H1 (cell line): Measurements from ENCODE around the gene IFI27L1. TPM values are rescaled to one million over a fixed set of nuclear protein-coding genes. Genes with fewer than 3 reads are reported as not detected.

ENCODE experiments used
- CTCF ChIA-PET: fragments of 300-600 bp; sonication (Branson Sonifier 250); formaldehyde crosslinking; loops from one replicate; lab custom pipeline; 2021; ENCODE audit not compliant: partially characterized antibody; lab: Charles Lee
- POLR2A ChIA-PET: fragments of 300-600 bp; sonication (Branson Sonifier 250); formaldehyde crosslinking; loops from one replicate; lab custom pipeline; 2021; ENCODE audit warnings: inconsistent platforms; ENCODE audit not compliant: partially characterized antibody; lab: Charles Lee
- DNase-seq, 2 experiments: peaks; one replicate each; pipeline versions ENCODE4 v3.0.0 to v3.0.0-alpha.2; 2010 to 2022; ENCODE audit warnings: low spot score in 2 of 2, low read depth in 1 of 2, mixed read lengths in 1 of 2
- FAIRE-seq: peaks from 2 replicates; lab custom pipeline; 2011; peaks lifted over from hg19 to GRCh38; lab: Jason Lieb, UNC
- H2AFZ ChIP-seq: 2 replicates; pipeline ENCODE4 v1.8.1; 2012; ENCODE audit warnings: low read length, inconsistent platforms
- H2AK5ac ChIP-seq: 2 replicates; pipeline ENCODE4 v1.6.1; 2013; ENCODE audit warnings: low read depth, low read length
- H2BK120ac ChIP-seq: replicated peaks from 2 replicates; pipeline ENCODE3; 2013; ENCODE audit warnings: low read depth, low read length, inconsistent platforms
- H2BK12ac ChIP-seq: 2 replicates; pipeline ENCODE4 v1.6.1; 2013; ENCODE audit warnings: low read depth, low read length
- H2BK15ac ChIP-seq: 2 replicates; pipeline ENCODE4 v1.6.1; 2013; ENCODE audit warnings: low read length
- H2BK20ac ChIP-seq: 2 replicates; pipeline ENCODE4 v1.6.1; 2013; ENCODE audit warnings: low read length
- H2BK5ac ChIP-seq: 2 replicates; pipeline ENCODE4 v1.6.1; 2013; ENCODE audit warnings: low read depth, low read length
- H3K14ac ChIP-seq: 2 replicates; pipeline ENCODE4 v1.6.1; 2013; ENCODE audit warnings: inconsistent platforms; ENCODE audit not compliant: insufficient read length
- H3K18ac ChIP-seq: 2 replicates; pipeline ENCODE4 v1.6.1; 2013; ENCODE audit warnings: low read length; ENCODE audit errors: extremely low read depth
- H3K23ac ChIP-seq: 2 replicates; pipeline ENCODE4 v1.6.1; 2013; ENCODE audit warnings: inconsistent platforms; ENCODE audit not compliant: insufficient read length
- H3K23me2 ChIP-seq: 2 replicates; pipeline ENCODE4 v1.6.1; 2013; ENCODE audit warnings: low read depth, low read length
- H3K27ac ChIP-seq: 2 replicates; pipeline ENCODE4 v1.6.1; 2011; ENCODE audit warnings: low read depth, low read length, inconsistent platforms
- H3K27me3 ChIP-seq, 4 experiments: replicated peaks in 1 of 4; 1 replicate in 1 of 4; 2 replicates in 3 of 4; pipeline versions ENCODE4 v1.6.1 to v1.8.1; 2011 to 2013; ENCODE audit warnings: low read length in 3 of 4, mild to moderate bottlenecking in 3 of 4, inconsistent platforms in 2 of 4, mixed read lengths in 2 of 4, moderate library complexity in 1 of 4; ENCODE audit not compliant: control insufficient read depth in 3 of 4, insufficient read depth in 3 of 4; ENCODE audit errors: extremely low read depth in 1 of 4
- H3K36me3 ChIP-seq, 4 experiments: 2 replicates each; pipeline versions ENCODE4 v1.6.1 to v1.8.1; 2011 to 2013; ENCODE audit warnings: mild to moderate bottlenecking in 4 of 4, low read length in 3 of 4, moderate library complexity in 2 of 4, control low read depth in 1 of 4, inconsistent platforms in 1 of 4; ENCODE audit not compliant: insufficient read depth in 4 of 4, control insufficient read depth in 2 of 4
- H3K4ac ChIP-seq: replicated peaks from 2 replicates; pipeline ENCODE3; 2013; ENCODE audit warnings: low read length, low read depth, mixed read lengths, inconsistent platforms; ENCODE audit not compliant: insufficient read length
- H3K4me1 ChIP-seq, 4 experiments: replicated peaks in 1 of 4; 1 replicate in 1 of 4; 2 replicates in 3 of 4; pipeline versions ENCODE4 v1.6.1 to v1.8.1; 2011 to 2013; ENCODE audit warnings: low read length in 3 of 4, inconsistent platforms in 2 of 4, mixed read lengths in 1 of 4; ENCODE audit not compliant: insufficient read depth in 4 of 4, control insufficient read depth in 3 of 4
- H3K4me2 ChIP-seq, 2 experiments: 2 replicates each; pipeline versions ENCODE4 v1.6.1 to v1.8.1; 2011 to 2013; ENCODE audit warnings: low read depth in 2 of 2, low read length in 2 of 2, control low read depth in 1 of 2, inconsistent platforms in 1 of 2, mild to moderate bottlenecking in 1 of 2; ENCODE audit not compliant: insufficient read depth in 1 of 2
- H3K4me3 ChIP-seq, 4 experiments: fragments of 200-600, 300-600 bp in 1 of 4; sonication (generic), shearing (Covaris generic), sonication (Bioruptor Twin) in 1 of 4; 2 replicates each; pipeline versions ENCODE4 v1.5.1 to v1.8.1; 2011 to 2016; ENCODE audit warnings: low read length in 4 of 4, low read depth in 3 of 4, control low read depth in 2 of 4, inconsistent platforms in 2 of 4, mild to moderate bottlenecking in 2 of 4, mixed read lengths in 1 of 4, moderate library complexity in 1 of 4; ENCODE audit not compliant: insufficient read depth in 2 of 4; ENCODE audit errors: extremely low read depth in 1 of 4
- H3K56ac ChIP-seq: replicated peaks from 2 replicates; pipeline ENCODE3; 2013; ENCODE audit warnings: low read depth, mild to moderate bottlenecking, mixed read lengths, low read length, inconsistent platforms; ENCODE audit not compliant: insufficient read length
- H3K79me1 ChIP-seq: 2 replicates; pipeline ENCODE4 v1.6.1; 2013; ENCODE audit warnings: low read depth, low read length, control low read depth
- H3K79me2 ChIP-seq, 2 experiments: 2 replicates each; pipeline versions ENCODE4 v1.6.1 to v1.8.1; 2012 to 2013; ENCODE audit warnings: low read length in 2 of 2, mild to moderate bottlenecking in 2 of 2, inconsistent platforms in 1 of 2; ENCODE audit not compliant: insufficient read depth in 2 of 2, control insufficient read depth in 1 of 2
- H3K9ac ChIP-seq, 4 experiments: replicated peaks in 1 of 4; 1 replicate in 1 of 4; 2 replicates in 3 of 4; pipeline versions ENCODE4 v1.6.1 to v1.8.1; 2011 to 2013; ENCODE audit warnings: low read depth in 3 of 4, low read length in 3 of 4, control low read depth in 2 of 4, mild to moderate bottlenecking in 2 of 4, moderate library complexity in 2 of 4, inconsistent platforms in 1 of 4; ENCODE audit errors: extremely low read depth in 1 of 4
- H3K9me3 ChIP-seq, 2 experiments: 2 replicates each; pipeline versions ENCODE4 v1.6.1 to v1.8.1; 2012 to 2013; ENCODE audit warnings: mild to moderate bottlenecking in 2 of 2, moderate library complexity in 2 of 2, control low read depth in 1 of 2, inconsistent platforms in 1 of 2, low read depth in 1 of 2, low read length in 1 of 2, mixed read lengths in 1 of 2; ENCODE audit not compliant: insufficient read depth in 2 of 2
- H4K20me1 ChIP-seq, 2 experiments: replicated peaks in 1 of 2; 2 replicates each; pipeline versions ENCODE3 to v1.8.1; 2011 to 2013; ENCODE audit warnings: inconsistent platforms in 2 of 2, low read length in 2 of 2, mild to moderate bottlenecking in 1 of 2; ENCODE audit not compliant: insufficient read depth in 2 of 2, control insufficient read depth in 1 of 2
- H4K5ac ChIP-seq: 2 replicates; pipeline ENCODE4 v1.6.1; 2013; ENCODE audit warnings: low read length, low read depth, mixed read lengths, inconsistent platforms; ENCODE audit not compliant: insufficient read length
- H4K8ac ChIP-seq: 2 replicates; pipeline ENCODE4 v1.8.0; 2013; ENCODE audit warnings: mild to moderate bottlenecking, moderate library complexity, low read length, inconsistent platforms; ENCODE audit not compliant: insufficient read depth; ENCODE audit errors: extremely low read depth
- H4K91ac ChIP-seq: replicated peaks from 2 replicates; pipeline ENCODE3; 2013; ENCODE audit warnings: low read length, mixed read lengths, inconsistent platforms; ENCODE audit not compliant: insufficient read length
- CBX5 ChIP-seq: fragments of 300-800, 300-1000 bp; sonication (generic); IDR thresholded peaks from 2 replicates; pipeline ENCODE4 v1.7.1; 2016; ENCODE audit warnings: antibody characterized with exemption, low read length, low read depth
- CHD1 ChIP-seq: IDR thresholded peaks from 2 replicates; pipeline ENCODE4 v1.6.1; 2012; ENCODE audit warnings: low read depth, low read length, improper control_type of control experiment
- EGR1 ChIP-seq: IDR thresholded peaks from 2 replicates; pipeline ENCODE4 v1.6.1; 2011; ENCODE audit warnings: low read depth, low read length, borderline replicate concordance
- GABPA ChIP-seq: IDR thresholded peaks from 2 replicates; pipeline ENCODE4 v1.6.1; 2011; ENCODE audit warnings: mild to moderate bottlenecking, low read length, moderate library complexity, borderline replicate concordance; ENCODE audit not compliant: insufficient read depth
- HDAC2 ChIP-seq, 2 experiments: fragments of 300-600 bp in 1 of 2; sonication (generic) in 1 of 2; IDR thresholded peaks; 2 replicates each; pipeline ENCODE4 v1.6.1; 2011 to 2012; ENCODE audit warnings: low read depth in 2 of 2, low read length in 2 of 2, mild to moderate bottlenecking in 2 of 2, moderate library complexity in 2 of 2, borderline replicate concordance in 1 of 2, inconsistent platforms in 1 of 2
- NRF1 ChIP-seq: IDR thresholded peaks from 2 replicates; pipeline ENCODE4 v1.6.1; 2011; ENCODE audit warnings: mild to moderate bottlenecking, low read depth, low read length, improper control_type of control experiment
- PHF8 ChIP-seq: fragments of 200-600 bp; sonication (generic); conservative IDR thresholded peaks from 2 replicates; pipeline ENCODE4 v1.7.1; 2012; ENCODE audit warnings: low read depth, mild to moderate bottlenecking, inconsistent platforms, low read length, moderate library complexity
- RXRA ChIP-seq: IDR thresholded peaks from 2 replicates; pipeline ENCODE4 v1.6.1; 2011; ENCODE audit warnings: low read depth, mild to moderate bottlenecking, low read length, moderate library complexity; ENCODE audit not compliant: insufficient read depth
- SAP30 ChIP-seq: fragments of 300-600 bp; sonication (generic); IDR thresholded peaks from 2 replicates; pipeline ENCODE4 v1.7.1; 2012; ENCODE audit warnings: low read length, moderate library complexity, mild to moderate bottlenecking, inconsistent platforms; ENCODE audit not compliant: insufficient read depth, insufficient replicate concordance
- SIRT6 ChIP-seq: IDR thresholded peaks from one replicate; pipeline ENCODE4 v1.7.1; 2012; ENCODE audit warnings: low read length, inconsistent platforms
- WGBS, 2 experiments: shearing (Covaris generic) in 1 of 2; methylation state at CpG; one replicate each; pipeline versions ENCODE4 v1.1.6 to v1.1.7; 2013 to 2015; ENCODE audit warnings: low lambda C conversion rate in 2 of 2, mixed read lengths in 2 of 2, inconsistent platforms in 1 of 2, low coverage in 1 of 2, missing lambda C conversion rate in 1 of 2; ENCODE audit not compliant: insufficient replicate concordance in 2 of 2, insufficient coverage in 1 of 2, insufficient read length in 1 of 2; ENCODE audit errors: extremely low coverage in 1 of 2, missing lambda C conversion rate in 1 of 2; 5-methylcytosine and 5-hydroxymethylcytosine counted together
- polyA plus RNA-seq, 7 experiments: library from polyadenylated mRNA; depleted of rRNA in 3 of 7; stranded (reverse) in 5 of 7; unstranded in 2 of 7; fragments of >200 nt in 5 of 7; fragments of 200-250 nt in 2 of 7; gene quantifications; 1 replicate in 5 of 7; 2 replicates in 1 of 7; 4 replicates in 1 of 7; pipeline versions ENCODE4 v1.2.1 to v1.2.3, GENCODE V29; 2011 to 2013; ENCODE audit warnings: missing spikeins in 2 of 7, mixed read lengths in 2 of 7
- total RNA-seq: library from RNA; stranded (reverse); fragmentation: NEBNext Ultra II Directional; extraction: Animal tissue kit (Norgen Biotek cat#: 25700); gene quantifications from 2 replicates; pipeline ENCODE4 v1.2.1, GENCODE V29; 2021
- TF ChIP-seq, protein P1 (sequence below): IDR thresholded peaks from 2 replicates; pipeline ENCODE4 v1.6.1; 2012; ENCODE audit warnings: low read length, inconsistent platforms

Gene IFI27L1
- total and polyA plus RNA-seq, 2 of the 8 experiments (the other 6 are each of a cell fraction or from before 2014, with no cell fraction given) = 21.2 to 30.5 TPM

DNA sequence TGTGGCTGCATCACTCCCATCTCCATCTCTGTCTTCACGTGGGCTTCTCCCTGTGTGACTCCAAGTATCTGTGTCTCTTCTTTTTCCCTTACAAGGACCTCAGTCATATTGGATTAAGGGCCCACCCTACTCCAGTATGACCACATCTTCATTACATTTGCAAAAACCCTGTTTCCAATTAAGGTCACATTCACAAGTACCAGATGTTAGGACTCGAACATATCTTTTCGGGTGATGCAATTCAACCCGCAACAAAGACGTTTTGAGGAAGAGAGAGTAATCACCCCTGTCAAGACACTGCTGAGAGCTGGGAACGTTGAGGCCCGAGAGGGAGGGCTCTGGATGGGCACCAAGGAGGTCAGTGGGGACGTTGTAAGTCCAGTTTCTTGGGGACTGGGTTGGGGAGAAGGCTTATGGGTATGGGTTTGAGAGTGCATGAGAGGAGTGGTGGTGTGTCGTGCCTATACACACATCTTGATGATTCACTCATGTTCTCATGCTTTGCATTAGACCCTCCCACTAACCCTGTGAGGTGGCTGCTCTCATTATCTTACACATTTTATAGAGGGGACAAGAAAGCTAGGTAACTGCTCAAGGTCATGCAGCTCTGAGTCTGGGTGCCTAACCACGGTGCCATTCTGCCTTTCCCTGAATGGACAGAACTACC lies 17.3 kb downstream of the IFI27L1 start:
- Histone ChIP-seq H3K36me3 (no peaks in the 10 kb centered on the region; a peak in 1 of 8 replicates), H3K9ac (no peak overlapping the region), H4K91ac (no peak overlapping the region), H3K4me2 (no peak overlapping the region), H4K20me1 (no peaks in the 10 kb centered on the region), H3K27ac (no peak overlapping the region), H3K4me3 (no peak overlapping the region), H2BK20ac (no peak overlapping the region), H2AK5ac (no peak overlapping the region), H3K79me2 (no peaks in the 10 kb centered on the region), H4K8ac (no peak overlapping the region), H3K14ac (no peak overlapping the region), H2BK15ac (no peak overlapping the region), H3K56ac (no peak overlapping the region), H3K9me3 (no peaks in the 10 kb centered on the region), H3K18ac (no peak overlapping the region), H3K79me1 (no peaks in the 10 kb centered on the region), H2BK120ac (no peak overlapping the region), H3K23ac (no peak overlapping the region), H3K23me2 (no peaks in the 10 kb centered on the region), H3K27me3 (no peaks in the 10 kb centered on the region), H4K5ac (no peak overlapping the region), H2BK5ac (no peak overlapping the region), H2BK12ac (no peak overlapping the region), H3K4ac (no peak overlapping the region), H3K4me1 (no peaks in the 10 kb centered on the region), H2AFZ (no peak overlapping the region)
- ChIA-PET POLR2A (no interaction called here), CTCF (interaction anchor here (0.6 kb wide), 2 partner anchors 33 to 41 kb away, joined by 3 read pairs; no protein-coding TSS in a partner anchor)
- no peak for DNase-seq
- FAIRE-seq = no peak
- 80% methylated on average over 10 of the region's 10 CpGs; no CpG with 5 or more reads in 1 of the 2 experiments for WGBS, 2 experiments
- TF ChIP-seq SIRT6 = no peak
- TF ChIP-seq CHD1 = no peak
- TF ChIP-seq CBX5 = no peak
- TF ChIP-seq SAP30 = no peak
- no peak for TF ChIP-seq HDAC2 (IDR thresholded peaks at IDR 0.05; ENCODE audit: borderline replicate concordance in 1 of 2, low read depth in 2 of 2, low read length in 2 of 2)
- TF ChIP-seq GABPA = no peak
- no peak for TF ChIP-seq PHF8
- no peak for TF ChIP-seq NRF1
- no peak for TF ChIP-seq EGR1
- TF ChIP-seq, protein P1, sequence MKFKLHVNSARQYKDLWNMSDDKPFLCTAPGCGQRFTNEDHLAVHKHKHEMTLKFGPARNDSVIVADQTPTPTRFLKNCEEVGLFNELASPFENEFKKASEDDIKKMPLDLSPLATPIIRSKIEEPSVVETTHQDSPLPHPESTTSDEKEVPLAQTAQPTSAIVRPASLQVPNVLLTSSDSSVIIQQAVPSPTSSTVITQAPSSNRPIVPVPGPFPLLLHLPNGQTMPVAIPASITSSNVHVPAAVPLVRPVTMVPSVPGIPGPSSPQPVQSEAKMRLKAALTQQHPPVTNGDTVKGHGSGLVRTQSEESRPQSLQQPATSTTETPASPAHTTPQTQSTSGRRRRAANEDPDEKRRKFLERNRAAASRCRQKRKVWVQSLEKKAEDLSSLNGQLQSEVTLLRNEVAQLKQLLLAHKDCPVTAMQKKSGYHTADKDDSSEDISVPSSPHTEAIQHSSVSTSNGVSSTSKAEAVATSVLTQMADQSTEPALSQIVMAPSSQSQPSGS = no peak
- no peak for TF ChIP-seq RXRA
